SK-N-SH (cell line): ENCODE results near the gene GNB5. TPM values are rescaled to one million over a fixed set of nuclear protein-coding genes. Genes with fewer than 3 reads are reported as not detected.

Experiments used
- CTCF ChIA-PET: fragments of 300-600, 350-600 bp; formaldehyde crosslinking; extraction: SDS; loops from one replicate; lab custom pipeline; 2021; lab: Yijun Ruan, JAX
- POLR2A ChIA-PET: fragments of 350-600 bp; sonication (Branson Sonifier 250); formaldehyde crosslinking; extraction: SDS; loops from one replicate; lab custom pipeline; 2020; ENCODE audit warnings: antibody characterized with exemption, inconsistent platforms; lab: Yijun Ruan, JAX
- DNase-seq: peaks from one replicate; pipeline ENCODE4 v3.0.0; 2012
- H2AFZ ChIP-seq: fragments of 200-600 bp; sonication (generic); 2 replicates; pipeline ENCODE4 v1.8.1; 2016; ENCODE audit warnings: antibody characterized with exemption, mild to moderate bottlenecking, low read depth
- H3F3A ChIP-seq: fragments of 200-600 bp; sonication (generic); replicated peaks from 2 replicates; pipeline ENCODE3; 2016; ENCODE audit warnings: antibody characterized with exemption, mild to moderate bottlenecking; ENCODE audit not compliant: insufficient read depth
- H3K27ac ChIP-seq, 2 experiments: fragments of 200-500 bp in 1 of 2; fragments of 200-600 bp in 1 of 2; sonication (Bioruptor generic) in 1 of 2; sonication (generic), shearing (Covaris generic) in 1 of 2; 2 replicates each; pipeline versions ENCODE4 v1.5.1 to v1.6.1; 2014 to 2016; ENCODE audit warnings: low read depth in 2 of 2, inconsistent platforms in 1 of 2, low read length in 1 of 2, mild to moderate bottlenecking in 1 of 2, mixed read lengths in 1 of 2
- H3K27me3 ChIP-seq: fragments of 200-600 bp; sonication (generic), shearing (Covaris generic); 2 replicates; pipeline ENCODE4 v1.6.1; 2016; ENCODE audit warnings: mixed run types; ENCODE audit not compliant: insufficient read depth
- H3K36me3 ChIP-seq, 2 experiments: fragments of 200-500 bp in 1 of 2; fragments of 200-600 bp in 1 of 2; sonication (Bioruptor generic) in 1 of 2; sonication (generic) in 1 of 2; replicated peaks in 1 of 2; 2 replicates each; pipeline versions ENCODE3 to v1.5.1; 2014 to 2016; ENCODE audit warnings: low read length in 1 of 2, mild to moderate bottlenecking in 1 of 2; ENCODE audit not compliant: insufficient read depth in 2 of 2, control insufficient read depth in 1 of 2
- H3K4me1 ChIP-seq, 2 experiments: fragments of 200-500 bp in 1 of 2; fragments of 200-600 bp in 1 of 2; sonication (Bioruptor generic) in 1 of 2; sonication (generic), shearing (Covaris generic) in 1 of 2; 2 replicates each; pipeline versions ENCODE4 v1.5.1 to v1.6.1; 2014 to 2016; ENCODE audit warnings: low read depth in 1 of 2, low read length in 1 of 2, mixed run types in 1 of 2; ENCODE audit not compliant: insufficient read depth in 2 of 2, control insufficient read depth in 1 of 2
- H3K4me2 ChIP-seq: fragments of 200-600 bp; sonication (generic), shearing (Covaris generic); 2 replicates; pipeline ENCODE4 v1.6.1; 2017; ENCODE audit warnings: mixed run types
- H3K4me3 ChIP-seq, 2 experiments: fragments of 200-500 bp in 1 of 2; fragments of 200-600 bp in 1 of 2; sonication (Bioruptor generic) in 1 of 2; sonication (generic), shearing (Covaris generic) in 1 of 2; 2 replicates each; pipeline versions ENCODE4 v1.5.1 to v1.8.1; 2014 to 2016; ENCODE audit warnings: low read depth in 2 of 2, inconsistent platforms in 1 of 2, low read length in 1 of 2, mild to moderate bottlenecking in 1 of 2, mixed read lengths in 1 of 2, moderate library complexity in 1 of 2
- H3K79me2 ChIP-seq: fragments of 200-600 bp; sonication (generic); 2 replicates; pipeline ENCODE4 v1.8.1; 2017; ENCODE audit warnings: mild to moderate bottlenecking; ENCODE audit not compliant: insufficient read depth
- H3K9ac ChIP-seq: fragments of 200-600 bp; sonication (generic); 2 replicates; pipeline ENCODE4 v1.6.1; 2017; ENCODE audit warnings: mixed run types
- H3K9me2 ChIP-seq: fragments of 200-600 bp; sonication (generic); 2 replicates; pipeline ENCODE4 v1.6.1; 2017; ENCODE audit warnings: mixed run types
- H3K9me3 ChIP-seq: fragments of 200-600 bp; sonication (generic); 2 replicates; pipeline ENCODE4 v1.6.1; 2017; ENCODE audit warnings: mixed run types, mild to moderate bottlenecking, moderate library complexity
- H4K20me1 ChIP-seq: fragments of 200-600 bp; sonication (generic); 2 replicates; pipeline ENCODE4 v1.6.1; 2017; ENCODE audit warnings: mild to moderate bottlenecking, mixed run types; ENCODE audit not compliant: insufficient read depth
- CHD2 ChIP-seq: fragments of 150-350 bp; IDR thresholded peaks from 2 replicates; pipeline ENCODE4 v1.6.1; 2018; ENCODE audit warnings: low read length; ENCODE audit not compliant: partially characterized antibody
- EP300 ChIP-seq, 2 experiments: IDR thresholded peaks; 2 replicates each; pipeline versions ENCODE4 v1.4.0 to v1.6.1; 2012; ENCODE audit warnings: borderline replicate concordance in 1 of 2, low read depth in 1 of 2, low read length in 1 of 2
- EZH2phosphoT487 ChIP-seq: fragments of 200-600 bp; sonication (generic); IDR thresholded peaks from 2 replicates; pipeline ENCODE4 v1.6.1; 2017; ENCODE audit warnings: low read depth, mixed run types, mild to moderate bottlenecking, antibody characterized with exemption, moderate library complexity, borderline replicate concordance
- GABPA ChIP-seq: IDR thresholded peaks from 2 replicates; pipeline ENCODE4 v1.4.0; 2012; ENCODE audit warnings: low read depth, mild to moderate bottlenecking
- JUND ChIP-seq: IDR thresholded peaks from 2 replicates; pipeline ENCODE4 v1.4.0; 2012
- MEF2A ChIP-seq: IDR thresholded peaks from 2 replicates; pipeline ENCODE4 v1.4.0; 2012; ENCODE audit warnings: low read depth, borderline replicate concordance
- NRF1 ChIP-seq: IDR thresholded peaks from 2 replicates; pipeline ENCODE4 v1.6.1; 2012; ENCODE audit warnings: low read depth, mild to moderate bottlenecking, low read length
- POLR2AphosphoS5 ChIP-seq: IDR thresholded peaks from 2 replicates; pipeline ENCODE4 v1.6.1; 2012; ENCODE audit warnings: low read depth, low read length
- RCOR1 ChIP-seq: fragments of 150-350 bp; IDR thresholded peaks from 2 replicates; pipeline ENCODE4 v1.6.1; 2017; ENCODE audit warnings: antibody characterized with exemption, low read length
- REST ChIP-seq: IDR thresholded peaks from 2 replicates; pipeline ENCODE4 v1.6.1; 2012; ENCODE audit warnings: mild to moderate bottlenecking, low read depth, low read length, moderate library complexity
- RFX5 ChIP-seq: IDR thresholded peaks from 2 replicates; pipeline ENCODE4 v1.6.1; 2012; ENCODE audit warnings: mild to moderate bottlenecking, improper control_type of control experiment, low read length
- SMC3 ChIP-seq: IDR thresholded peaks from 2 replicates; pipeline ENCODE4 v1.6.1; 2012; ENCODE audit warnings: low read depth, low read length, improper control_type of control experiment
- TCF12 ChIP-seq: IDR thresholded peaks from 2 replicates; pipeline ENCODE4 v1.4.0; 2012
- ZBTB33 ChIP-seq: IDR thresholded peaks from 2 replicates; pipeline ENCODE4 v1.4.0; 2012; ENCODE audit warnings: low read depth, borderline replicate concordance
- WGBS: methylation state at CpG from one replicate; pipeline ENCODE4 v1.1.6; 2017; ENCODE audit warnings: low lambda C conversion rate; 5-methylcytosine and 5-hydroxymethylcytosine counted together
- polyA plus RNA-seq, 3 experiments: library from polyadenylated mRNA; depleted of rRNA; stranded (reverse); fragments of >200 nt; gene quantifications; 2 replicates each; pipeline ENCODE4 v1.2.3, GENCODE V29; 2012
- TF ChIP-seq, protein P1 (sequence below): IDR thresholded peaks from 2 replicates; pipeline ENCODE4 v1.4.0; 2012; ENCODE audit warnings: low read depth

Gene GNB5
- 73.7 and 75.9 TPM in 2 replicates for polyA plus RNA-seq (2012; rRNA removed)
- polyA plus RNA-seq (2012; cell fraction: cytosol; rRNA removed) = 56.1 and 71.8 TPM in 2 replicates
- 50.7 and 59.4 TPM in 2 replicates for polyA plus RNA-seq (2012; cell fraction: nucleus; rRNA removed)

- DNase-seq = no peak
- H3K27ac ChIP-seq = no peak within 1 kb of the TSS
- peaks cover 4% of the 10 kb centered on the region for H3F3A ChIP-seq
- H4K20me1 ChIP-seq = no peaks in the 10 kb centered on the region
- H3K4me1 ChIP-seq = peaks cover 0 to 10% of the 10 kb centered on the region in 2 experiments; a peak in 2 of 4 replicates
- H3K9me3 ChIP-seq = no peaks in the 10 kb centered on the region
- H3K4me2 ChIP-seq = no peak within 1 kb of the TSS
- no peak within 1 kb of the TSS for H2AFZ ChIP-seq
- POLR2A ChIA-PET = no interaction called here
- no peak for TF ChIP-seq RFX5
- TF ChIP-seq GABPA = no peak
- TF ChIP-seq EZH2phosphoT487 = no peak
- no peak for TF ChIP-seq EP300 (IDR thresholded peaks at IDR 0.05; ENCODE audit: borderline replicate concordance in 1 of 2, low read depth in 1 of 2, low read length in 1 of 2)
- no peak for TF ChIP-seq ZBTB33
- no peak for TF ChIP-seq JUND
- no peak for TF ChIP-seq CHD2
- TF ChIP-seq RCOR1 = no peak
- no peak for TF ChIP-seq POLR2AphosphoS5
- TF ChIP-seq NRF1 = no peak
- TF ChIP-seq TCF12 = no peak
- TF ChIP-seq, protein P1, sequence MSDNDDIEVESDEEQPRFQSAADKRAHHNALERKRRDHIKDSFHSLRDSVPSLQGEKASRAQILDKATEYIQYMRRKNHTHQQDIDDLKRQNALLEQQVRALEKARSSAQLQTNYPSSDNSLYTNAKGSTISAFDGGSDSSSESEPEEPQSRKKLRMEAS = no peak
- TF ChIP-seq REST = no peak
- no peak for TF ChIP-seq SMC3
- no peak for TF ChIP-seq MEF2A
- TF ChIP-seq, all 33 proteins: peak for 0
- Histone ChIP-seq H3K4me3 (no peak within 1 kb of the TSS), H3K9ac (no peak within 1 kb of the TSS), H3K36me3 (no peaks in the 10 kb centered on the region), H3K9me2 (no peaks in the 10 kb centered on the region), H3K27me3 (no peaks in the 10 kb centered on the region), H3K79me2 (no peaks in the 10 kb centered on the region)
- 88% methylated on average over 7 of the region's 7 CpGs for WGBS
- CTCF ChIA-PET = interaction anchor here (1.1 to 1.4 kb wide), 2 partner anchors 15 to 17 kb away, joined by 3 to 6 read pairs; no protein-coding TSS in a partner anchor
Measured at GRCh38 chr15:52191207-52191606, at the start of gene GNB5. TSS of gene GNB5 (minus strand) at chr15:52191392. CDS start at chr15:52184676, 6,716 bp downstream.
